HG02571 (cell line): ENCODE data around the gene ODF2.
"Not testable (repeated sequence)": the region's sequence is repeated elsewhere in the genome, so short reads cannot be mapped to it uniquely, and the experiment has no call there.

Source experiments
- ATAC-seq: cut with Tn5 transposase; IDR thresholded peaks from one replicate; pipeline ENCODE4 v1.9.1; 2021; ENCODE audit warnings: mild to moderate bottlenecking, moderate library complexity; ENCODE audit not compliant: unreplicated experiment

Gene ODF2

DNA sequence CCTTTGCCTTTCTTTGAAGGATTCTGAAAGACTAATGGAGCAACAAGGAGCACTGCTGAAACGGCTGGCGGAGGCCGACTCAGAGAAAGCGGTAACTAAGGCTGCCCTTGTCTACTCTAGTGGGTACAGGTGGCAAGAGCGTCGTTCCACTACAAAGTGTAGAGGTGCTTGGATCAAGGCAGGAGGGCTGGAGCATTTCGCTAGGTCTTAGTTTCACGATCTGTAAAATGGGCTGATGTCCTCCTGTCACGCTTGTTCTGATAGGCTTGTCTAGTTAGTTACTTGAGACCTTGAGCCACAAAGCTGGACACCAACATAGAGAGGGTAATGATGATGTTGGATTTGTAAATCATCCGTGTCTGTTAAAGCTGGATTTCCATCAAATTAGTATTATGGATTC, 25.8 kb downstream of the ODF2 start:
- no peak for ATAC-seq

DNA sequence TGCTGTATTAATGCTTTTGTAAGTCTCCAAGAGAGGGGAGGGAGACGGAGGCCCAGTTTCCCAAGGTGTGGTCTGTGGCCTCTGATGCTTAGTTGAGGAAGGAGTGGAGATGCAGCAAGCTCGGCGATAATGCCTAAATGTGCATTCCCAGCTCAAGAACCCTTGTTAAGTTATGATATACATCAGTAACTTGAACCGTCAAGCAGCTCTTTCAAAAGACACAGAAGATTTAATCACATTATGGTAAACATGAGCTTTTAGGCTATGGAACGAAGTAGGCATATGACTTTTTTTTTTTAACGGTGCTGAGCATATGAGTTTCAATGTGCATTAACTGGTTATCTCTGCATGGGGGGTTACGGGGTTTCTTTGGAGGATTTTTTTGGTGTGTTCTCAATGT, 26.4 kb downstream of the ODF2 start:
- no peak for ATAC-seq

DNA sequence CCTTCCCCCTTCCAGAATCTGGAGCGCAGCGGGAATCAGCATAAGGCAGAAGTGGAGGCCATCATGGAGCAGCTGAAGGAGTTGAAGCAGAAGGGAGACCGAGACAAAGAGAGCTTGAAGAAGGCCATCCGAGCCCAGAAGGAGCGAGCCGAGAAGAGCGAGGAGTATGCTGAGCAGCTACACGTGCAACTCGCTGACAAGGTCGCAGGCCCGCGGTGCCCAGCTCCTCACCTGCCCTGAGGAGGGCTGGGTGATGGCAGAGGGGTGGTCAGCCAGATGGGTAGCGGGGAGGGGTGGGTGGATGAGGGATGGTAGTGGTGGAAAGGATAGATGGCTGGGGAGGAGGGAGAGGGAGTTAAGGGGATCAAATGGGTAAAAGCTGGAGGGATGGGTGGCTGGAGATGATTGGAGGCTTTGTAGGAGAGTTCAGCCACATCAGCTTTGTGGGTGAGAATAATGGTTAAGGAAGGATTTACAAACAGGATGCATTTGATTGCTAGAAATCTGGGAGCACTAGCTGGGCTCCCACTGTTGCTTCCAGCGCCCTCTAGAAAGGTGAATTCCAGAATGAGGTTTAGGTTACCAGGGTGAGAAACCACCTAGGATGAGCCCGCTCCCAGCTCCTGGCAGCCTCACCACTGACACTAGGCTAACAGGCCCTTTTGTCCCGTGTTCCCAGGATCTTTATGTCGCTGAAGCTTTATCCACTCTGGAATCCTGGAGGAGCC, 29.0 kb downstream of the ODF2 start:
- ATAC-seq: no peak

GRCh38 chr9:128485414-128485855, 29.6 kb downstream of the ODF2 start:
- ATAC-seq: no peak

DNA sequence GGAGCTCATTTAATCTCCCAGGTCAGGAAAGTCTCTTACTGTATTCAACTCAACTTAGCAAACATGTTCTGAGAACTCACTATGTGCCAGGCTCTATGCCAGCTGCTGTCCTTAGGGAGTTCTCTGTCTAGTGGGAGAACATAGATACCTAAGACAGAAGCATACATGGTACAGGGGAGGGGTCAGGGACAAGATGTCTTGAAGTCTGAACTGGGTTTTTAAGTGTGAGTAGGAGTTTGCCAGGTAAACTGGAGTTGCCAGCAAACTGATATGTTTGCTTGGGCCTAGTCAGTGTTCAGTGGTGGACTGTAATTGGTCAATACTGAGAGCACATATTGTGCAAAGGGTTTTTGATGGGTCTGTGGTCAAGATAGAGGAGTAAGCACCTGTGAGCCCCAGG, 30.4 kb downstream of the ODF2 start:
- no peak for ATAC-seq

DNA sequence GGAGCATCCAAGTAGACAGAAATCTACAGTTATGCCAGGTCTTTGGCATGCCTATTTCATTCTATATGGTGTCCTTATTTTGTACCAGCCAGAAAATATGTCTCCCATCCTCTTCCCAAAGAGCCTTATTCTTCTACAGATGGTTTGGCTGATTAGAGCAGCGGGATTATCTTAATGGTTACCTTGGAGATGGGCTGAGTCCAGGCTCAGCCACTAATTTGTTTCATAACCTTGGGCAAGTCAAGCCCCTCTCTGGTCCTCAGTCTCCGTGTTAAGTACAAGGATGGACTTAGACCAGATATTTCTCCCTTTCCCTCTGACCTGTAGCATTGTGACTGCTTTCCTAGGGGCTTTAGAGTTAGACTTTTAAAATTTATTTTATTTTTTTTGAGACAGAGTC, 37.6 kb downstream of the ODF2 start:
- no peak for ATAC-seq

DNA sequence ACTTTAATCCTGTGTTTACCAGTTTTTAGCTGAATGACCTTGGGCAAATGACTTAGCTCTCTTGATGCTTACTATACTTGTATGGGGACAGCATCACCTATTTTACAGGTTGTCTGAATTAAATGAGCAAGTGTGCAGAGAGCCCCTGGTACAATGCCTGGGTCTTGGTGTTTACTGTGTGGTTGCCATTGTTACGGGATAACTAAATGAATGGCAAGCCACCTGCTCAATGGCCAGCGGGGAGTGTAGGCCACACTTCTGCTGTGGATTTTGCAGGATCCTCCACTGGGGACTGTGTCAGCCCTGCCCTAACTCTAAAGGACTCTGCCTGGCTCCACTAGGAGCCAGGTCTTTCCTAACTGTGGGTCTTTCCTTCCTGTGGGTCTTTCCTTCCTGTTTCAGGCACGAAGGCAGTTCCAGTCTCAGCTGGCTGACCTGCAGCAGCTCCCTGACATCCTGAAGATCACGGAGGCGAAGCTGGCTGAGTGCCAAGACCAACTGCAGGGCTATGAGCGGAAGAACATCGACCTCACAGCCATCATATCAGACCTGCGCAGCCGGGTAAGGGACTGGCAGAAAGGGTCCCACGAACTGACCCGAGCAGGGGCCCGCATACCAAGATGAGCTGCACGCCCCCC, 38.4 kb downstream of the ODF2 start:
- ATAC-seq: no peak

- no peak for ATAC-seq
Observed at GRCh38 chr9:128494746-128495129, 38.9 kb downstream of the ODF2 start.

DNA sequence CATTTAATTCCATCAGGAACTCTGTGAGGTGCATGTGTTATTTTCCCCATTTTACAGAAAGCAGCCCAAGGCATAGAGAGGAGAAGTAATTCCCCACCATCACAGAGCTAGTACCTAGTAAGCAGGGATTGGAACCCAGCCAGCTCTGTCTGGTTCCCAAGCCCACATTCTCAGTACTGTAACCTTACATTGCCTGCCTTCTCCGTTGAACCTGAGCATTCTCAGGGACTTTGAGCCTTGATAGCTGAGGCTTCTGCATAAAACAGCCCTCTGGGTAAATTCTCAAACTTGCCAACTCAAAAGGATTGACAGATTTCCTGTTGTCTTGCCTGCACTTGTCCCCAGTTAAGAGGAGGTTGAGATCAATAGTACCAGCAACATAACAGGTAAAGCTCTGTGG, 39.5 kb downstream of the ODF2 start:
- ATAC-seq: no peak

DNA sequence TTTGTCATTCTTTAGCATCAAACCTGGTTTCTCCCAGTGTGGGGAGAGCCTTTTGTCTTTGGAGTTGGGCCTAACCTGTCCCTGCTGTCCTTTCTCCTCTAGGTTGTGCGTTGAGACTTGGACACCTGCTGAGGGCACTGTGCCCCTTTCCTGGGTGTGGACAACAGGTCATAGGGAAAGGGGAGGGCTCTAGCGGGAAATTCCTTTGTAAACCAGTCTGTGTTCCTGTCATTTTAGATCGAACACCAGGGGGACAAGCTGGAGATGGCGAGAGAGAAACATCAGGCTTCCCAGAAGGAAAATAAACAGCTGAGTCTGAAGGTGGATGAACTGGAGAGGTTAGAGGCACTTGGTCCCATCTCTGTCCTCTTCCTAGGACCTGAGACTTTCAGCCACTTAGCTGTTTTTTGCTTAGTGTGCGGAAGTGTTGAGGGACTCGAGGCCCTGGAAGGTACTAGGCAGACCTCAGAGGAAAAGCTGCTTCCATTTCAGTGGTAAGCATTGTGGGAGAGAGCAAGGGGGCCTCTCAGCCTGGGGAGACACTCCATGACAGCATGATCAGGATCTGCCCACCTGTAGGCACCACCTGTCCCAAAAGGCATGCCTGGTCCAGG, 40.1 kb downstream of the ODF2 start:
- no peak for ATAC-seq

DNA sequence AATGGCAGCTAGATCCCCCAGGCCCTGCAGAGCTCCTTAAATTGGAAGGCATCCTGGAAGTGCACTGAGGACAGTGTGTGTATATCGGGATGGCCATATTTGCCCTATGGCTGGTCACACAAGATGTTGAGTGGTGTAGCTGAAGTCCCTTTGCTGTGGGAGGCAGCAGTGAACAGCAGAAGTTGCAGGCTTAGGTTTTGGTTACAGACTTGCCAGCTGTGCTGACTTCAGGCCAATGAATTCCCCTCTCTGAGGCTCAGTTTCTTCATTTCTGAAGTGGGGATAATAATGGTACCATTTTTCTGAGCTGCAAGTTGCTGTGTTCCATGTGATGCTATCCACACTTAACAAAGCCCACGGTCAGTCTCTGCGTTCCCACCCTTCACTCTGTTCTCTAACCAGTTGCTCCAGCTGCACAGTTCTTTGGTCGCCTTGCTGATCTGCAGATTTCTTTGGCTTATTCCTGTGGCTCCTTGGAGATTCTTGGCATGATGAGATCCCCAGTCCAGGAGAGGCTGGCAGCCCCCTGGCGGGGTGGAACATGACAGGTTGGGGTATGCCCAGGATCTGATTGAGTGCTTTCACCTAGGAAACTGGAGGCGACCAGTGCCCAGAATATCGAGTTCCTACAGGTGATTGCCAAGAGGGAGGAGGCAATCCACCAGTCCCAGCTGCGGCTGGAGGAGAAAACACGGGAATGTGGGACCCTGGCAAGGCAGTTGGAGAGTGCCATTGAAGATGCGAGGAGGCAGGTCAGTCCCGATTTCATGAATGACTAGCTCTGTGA, 42.2 kb downstream of the ODF2 start:
- no peak for ATAC-seq

GRCh38 chr9:128498911-128499310, 43.1 kb downstream of the ODF2 start:
- ATAC-seq: no peak

DNA sequence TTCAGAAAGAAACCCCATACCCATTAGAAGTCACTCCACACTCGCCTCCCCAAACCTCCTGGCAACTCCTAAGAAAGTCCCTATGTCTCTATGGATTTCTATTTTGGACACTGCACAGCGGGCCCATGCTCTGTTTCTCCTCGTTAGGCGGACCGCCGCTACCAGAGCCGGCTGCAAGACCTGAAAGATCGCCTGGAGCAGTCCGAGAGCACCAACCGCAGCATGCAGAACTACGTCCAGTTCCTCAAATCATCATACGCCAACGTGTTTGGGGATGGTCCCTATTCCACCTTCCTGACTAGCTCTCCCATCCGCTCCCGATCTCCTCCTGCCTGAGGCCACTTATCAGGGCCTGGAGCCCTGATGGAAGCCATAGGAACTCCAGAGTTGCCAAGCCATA, 44.1 kb downstream of the ODF2 start:
- no peak for ATAC-seq

DNA sequence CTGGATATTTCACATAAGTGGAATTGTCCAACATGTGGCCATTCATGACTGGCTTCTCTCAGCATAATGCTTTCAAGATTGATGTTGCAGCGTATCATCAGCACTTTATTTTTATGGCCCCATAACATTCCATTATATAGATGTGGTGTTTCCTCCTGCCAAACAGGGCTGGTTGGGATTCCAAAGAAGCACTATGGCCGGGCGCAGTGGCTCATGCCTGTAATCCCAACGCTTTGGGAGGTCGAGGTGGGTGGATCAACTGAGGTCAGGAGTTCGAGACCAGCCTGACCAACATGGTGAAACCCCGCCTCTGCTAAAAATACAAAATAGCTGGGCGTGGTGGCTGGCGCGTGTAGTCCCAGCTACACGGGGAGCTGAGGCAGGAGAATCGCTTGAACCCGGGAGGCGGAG, 47.6 kb downstream of the ODF2 start:
- not testable (repeated sequence) for ATAC-seq

- no peak for ATAC-seq
Observed at GRCh38 chr9:128503870-128504269, 48.1 kb downstream of the ODF2 start.

- ATAC-seq: peak; percentile 83
Observed at GRCh38 chr9:128504485-128505413, 48.9 kb downstream of the ODF2 start, which contains the start of gene GLE1. GLE1 (plus strand) TSS chr9:128504719; CDS start chr9:128504806, 87 bp downstream.

DNA sequence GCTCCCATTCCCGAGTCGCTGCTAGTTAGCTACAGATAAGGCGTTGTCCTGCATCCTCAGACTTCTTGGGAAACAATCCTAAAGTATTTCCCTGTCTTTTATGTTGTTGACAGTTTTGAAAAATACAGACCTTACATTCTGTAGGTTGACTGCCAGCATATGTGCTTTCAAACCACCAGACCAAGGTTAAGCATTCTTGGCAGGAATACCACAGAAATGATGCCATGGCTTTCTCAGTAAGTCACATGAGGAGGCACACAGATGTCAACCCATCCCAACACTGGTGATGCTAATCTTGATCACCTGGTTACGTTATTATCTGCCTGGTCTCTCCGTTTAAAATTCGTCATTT, 49.6 kb downstream of the ODF2 start:
- ATAC-seq: no peak

DNA sequence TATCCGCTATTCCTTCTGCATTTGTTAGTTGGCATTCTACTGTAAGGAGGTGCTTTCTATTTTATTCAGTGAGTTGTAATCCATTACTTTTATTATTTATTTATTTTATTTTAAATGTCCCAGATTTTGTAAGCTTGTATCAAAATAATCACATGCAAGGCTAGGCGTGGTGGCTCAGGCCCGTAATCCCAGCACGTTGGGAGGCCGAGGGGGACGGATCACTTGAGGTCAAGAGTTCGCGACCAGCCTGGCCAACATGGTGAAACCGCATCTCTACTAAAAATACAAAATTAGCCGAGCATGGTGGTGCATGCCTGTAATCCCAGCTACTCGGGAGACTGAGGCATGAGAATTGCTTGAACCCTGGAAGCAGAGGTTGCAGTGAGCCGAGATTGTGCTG, 50.1 kb downstream of the ODF2 start:
- not testable (repeated sequence) for ATAC-seq

- ATAC-seq: no peak
Observed at GRCh38 chr9:128512820-128513219, 57.0 kb downstream of the ODF2 start.

DNA sequence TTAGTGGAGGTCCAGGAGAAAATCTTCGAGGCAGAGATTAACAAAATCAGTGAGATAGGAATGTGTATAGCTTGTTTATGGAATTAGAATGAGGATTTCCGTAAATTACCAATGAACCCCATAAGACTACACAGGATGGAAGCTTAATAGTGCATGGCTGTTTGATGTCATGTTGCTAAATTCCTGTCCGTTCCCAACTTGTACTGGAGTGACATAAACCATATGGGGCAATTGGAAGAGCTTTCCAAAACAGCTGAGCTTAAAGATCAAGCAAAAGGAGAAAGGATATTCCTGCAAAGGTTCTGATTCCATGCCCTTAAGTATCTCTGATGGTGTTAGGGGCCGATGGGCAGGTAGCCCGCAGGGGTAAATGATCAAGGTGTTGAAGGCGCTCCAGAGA, 66.2 kb downstream of the ODF2 start:
- ATAC-seq: no peak
